Muscle layer of duodenum (tissue), 2 donors: ENCODE data around the gene HAND2.

Experiments
- H3K27ac ChIP-seq: one replicate; pipeline ENCODE4 v1.7.0; 2013; ENCODE audit warnings: mild to moderate bottlenecking, low read length
- H3K27me3 ChIP-seq: one replicate; pipeline ENCODE4 v1.7.0; 2013; ENCODE audit warnings: low read depth, mild to moderate bottlenecking, control low read depth, low read length
- H3K36me3 ChIP-seq, 2 donors: one replicate each; pipeline ENCODE4 v1.7.0; 2013; ENCODE audit warnings: low read length in 2 of 2, control low read depth in 1 of 2, mild to moderate bottlenecking in 1 of 2; ENCODE audit not compliant: insufficient read depth in 2 of 2, control insufficient read depth in 1 of 2
- H3K4me1 ChIP-seq, 2 donors: one replicate each; pipeline ENCODE4 v1.7.0; 2013; ENCODE audit warnings: low read length in 2 of 2, mild to moderate bottlenecking in 2 of 2, control low read depth in 1 of 2, moderate library complexity in 1 of 2; ENCODE audit not compliant: insufficient read depth in 2 of 2, control insufficient read depth in 1 of 2
- H3K4me3 ChIP-seq, 2 donors: one replicate each; pipeline ENCODE4 v1.7.0; 2013; ENCODE audit warnings: low read length in 2 of 2, low read depth in 1 of 2, mild to moderate bottlenecking in 1 of 2
- H3K9me3 ChIP-seq, 2 donors: one replicate each; pipeline ENCODE4 v1.7.0; 2013; ENCODE audit warnings: low read length in 2 of 2, control low read depth in 1 of 2, mild to moderate bottlenecking in 1 of 2; ENCODE audit not compliant: control insufficient read depth in 1 of 2
- donor health status: healthy.

HAND2 gene

DNA sequence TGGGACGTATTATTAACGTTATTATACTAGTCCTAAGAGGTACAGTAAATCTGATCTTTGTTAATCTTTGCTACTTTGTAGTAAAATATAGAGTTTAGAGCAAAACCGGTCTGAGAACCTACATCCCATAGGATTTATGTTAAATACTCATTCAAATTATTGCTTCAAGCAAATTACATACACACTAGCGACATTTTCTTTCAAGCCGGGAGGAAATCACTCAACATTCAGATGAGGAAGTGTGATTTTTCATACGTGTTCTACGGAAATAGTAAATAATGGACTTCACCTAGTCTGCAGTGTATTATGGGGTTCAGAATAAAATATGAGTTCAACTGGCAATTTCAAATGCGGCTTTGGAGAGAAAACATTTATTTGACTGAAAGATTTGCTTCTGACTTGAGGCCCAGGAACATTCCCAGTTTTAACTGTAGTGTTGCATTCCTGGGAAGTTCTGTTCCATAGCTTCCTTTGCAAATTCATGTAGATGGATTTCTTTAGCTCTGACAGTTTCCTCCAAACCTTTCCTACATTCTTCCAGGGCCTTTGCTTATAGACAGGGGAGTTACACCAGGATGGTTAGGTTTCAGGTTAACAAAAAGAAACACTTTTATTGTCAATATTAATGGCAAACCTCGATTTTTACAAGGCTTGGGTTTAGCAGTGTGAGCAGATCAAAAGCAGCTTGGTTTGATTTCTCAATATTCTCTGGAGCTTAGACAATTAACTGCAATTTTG is 5.3 kb upstream of the HAND2 start:
- H3K27me3 ChIP-seq, result peaks cover 42% of the 10 kb centered on the region

DNA sequence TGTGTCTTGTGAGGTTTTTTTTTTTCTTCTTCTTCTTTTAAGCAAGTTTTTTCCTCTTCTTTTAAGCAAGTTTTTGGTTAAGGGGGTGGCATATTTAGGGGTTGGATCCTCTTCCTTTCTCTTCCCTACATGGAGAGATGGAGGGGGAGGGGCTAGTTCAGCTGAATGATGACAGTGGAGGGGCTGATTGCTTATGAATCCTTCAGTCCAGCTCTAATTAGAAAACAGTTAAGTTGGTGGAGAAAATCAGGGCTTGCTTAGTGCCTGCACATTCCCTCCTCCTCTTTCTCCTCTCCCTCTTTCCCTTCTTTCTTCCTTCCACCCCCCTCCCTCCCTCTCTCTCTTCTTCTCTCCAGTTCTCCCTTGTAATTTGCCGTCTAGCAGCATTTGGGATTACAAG is 4.4 kb upstream of the HAND2 start:
- Histone ChIP-seq H3K36me3 (no peaks in the 10 kb centered on the region), H3K9me3 (no peaks in the 10 kb centered on the region), H3K27me3 (peaks cover 43% of the 10 kb centered on the region), H3K4me1 (peaks cover 5 to 18% of the 10 kb centered on the region in 2 donors), H3K4me3 (peak overlapping the region; percentile 30 to 81), H3K27ac (peak overlapping the region; percentile 30)

More for the DNA sequence above, 5.3 kb upstream of the HAND2 start:
- Histone ChIP-seq H3K36me3 (no peaks in the 10 kb centered on the region), H3K4me3 (peak overlapping the region in 1 of 2 donors; percentile 81), H3K4me1 (peaks cover 5 to 20% of the 10 kb centered on the region in 2 donors), H3K9me3 (no peaks in the 10 kb centered on the region), H3K27ac (peak overlapping the region; percentile 7)

GRCh38 chr4:173532725-173533511 is 2.9 kb upstream of the HAND2 start:
- no peaks in the 10 kb centered on the region for H3K9me3 ChIP-seq
- H3K27me3 ChIP-seq, result peaks cover 42% of the 10 kb centered on the region
- H3K4me3 ChIP-seq, result peak overlapping the region; percentile 76 to 81
- peak overlapping the region; percentile 17 for H3K27ac ChIP-seq
- H3K4me1 ChIP-seq, result peaks cover 0 to 5% of the 10 kb centered on the region in 2 donors
- no peaks in the 10 kb centered on the region for H3K36me3 ChIP-seq

- H3K27me3 ChIP-seq, result peaks cover 54% of the 10 kb centered on the region
- peak overlapping the region; percentile 53 for H3K27ac ChIP-seq
- no peaks in the 10 kb centered on the region for H3K9me3 ChIP-seq
- peak overlapping the region; percentile 76 to 81 for H3K4me3 ChIP-seq
- H3K36me3 ChIP-seq, result no peaks in the 10 kb centered on the region
- no peaks in the 10 kb centered on the region for H3K4me1 ChIP-seq
These were observed 1.3 kb upstream of the HAND2 start for GRCh38 chr4:173531086-173531965.

DNA sequence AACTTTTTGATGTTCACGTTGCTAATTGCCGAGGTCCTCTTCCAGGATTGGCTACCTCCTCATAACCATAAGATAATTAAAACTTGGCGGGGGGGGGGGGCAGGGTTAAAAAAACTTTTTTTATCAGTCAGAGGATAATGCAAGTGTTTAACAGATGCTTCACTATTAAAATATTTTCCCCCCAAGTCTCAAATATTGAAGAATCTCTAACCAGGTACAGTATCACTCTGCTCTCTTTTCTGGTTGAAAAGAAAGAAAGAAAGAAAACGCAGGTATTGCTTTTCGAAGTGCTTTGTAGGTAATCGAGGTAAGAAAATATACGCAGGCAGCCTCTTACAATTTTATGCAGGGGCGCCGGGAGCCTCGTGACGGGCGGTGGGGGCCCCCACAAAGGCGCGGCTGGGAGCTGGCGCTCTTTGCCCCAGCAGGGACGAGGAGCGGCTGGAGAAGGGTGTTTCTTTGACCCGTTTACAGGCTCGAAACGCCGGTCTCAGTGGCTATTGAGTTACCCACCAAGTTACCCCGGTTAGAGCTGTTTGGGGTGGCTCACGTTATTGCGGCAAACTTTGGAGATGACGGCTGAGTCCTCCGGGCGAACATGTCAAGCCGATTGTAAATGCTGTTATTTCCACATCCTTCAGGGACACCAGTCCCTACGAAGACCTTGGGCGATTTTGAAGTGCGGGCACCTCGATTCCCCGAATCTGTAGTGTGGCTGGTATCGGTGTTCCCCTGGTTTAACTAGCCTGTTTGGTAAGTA is 477 bp upstream of the HAND2 start:
- H3K36me3 ChIP-seq, result no peaks in the 10 kb centered on the region
- no peaks in the 10 kb centered on the region for H3K9me3 ChIP-seq
- peak overlapping the region; percentile 53 for H3K27ac ChIP-seq
- H3K27me3 ChIP-seq, result peaks cover 60% of the 10 kb centered on the region
- no peaks in the 10 kb centered on the region for H3K4me1 ChIP-seq
- H3K4me3 ChIP-seq, result peak overlapping the region; percentile 76 to 81

GRCh38 chr4:173528378-173529321 is 1.4 kb downstream of the HAND2 start:
- no peaks in the 10 kb centered on the region for H3K36me3 ChIP-seq
- peak overlapping the region; percentile 91 for H3K27ac ChIP-seq
- peaks cover 66% of the 10 kb centered on the region for H3K27me3 ChIP-seq
- H3K4me3 ChIP-seq, result peak overlapping the region; percentile 84 to 93
- peaks cover 0 to 5% of the 10 kb centered on the region in 2 donors for H3K4me1 ChIP-seq
- no peaks in the 10 kb centered on the region for H3K9me3 ChIP-seq

DNA sequence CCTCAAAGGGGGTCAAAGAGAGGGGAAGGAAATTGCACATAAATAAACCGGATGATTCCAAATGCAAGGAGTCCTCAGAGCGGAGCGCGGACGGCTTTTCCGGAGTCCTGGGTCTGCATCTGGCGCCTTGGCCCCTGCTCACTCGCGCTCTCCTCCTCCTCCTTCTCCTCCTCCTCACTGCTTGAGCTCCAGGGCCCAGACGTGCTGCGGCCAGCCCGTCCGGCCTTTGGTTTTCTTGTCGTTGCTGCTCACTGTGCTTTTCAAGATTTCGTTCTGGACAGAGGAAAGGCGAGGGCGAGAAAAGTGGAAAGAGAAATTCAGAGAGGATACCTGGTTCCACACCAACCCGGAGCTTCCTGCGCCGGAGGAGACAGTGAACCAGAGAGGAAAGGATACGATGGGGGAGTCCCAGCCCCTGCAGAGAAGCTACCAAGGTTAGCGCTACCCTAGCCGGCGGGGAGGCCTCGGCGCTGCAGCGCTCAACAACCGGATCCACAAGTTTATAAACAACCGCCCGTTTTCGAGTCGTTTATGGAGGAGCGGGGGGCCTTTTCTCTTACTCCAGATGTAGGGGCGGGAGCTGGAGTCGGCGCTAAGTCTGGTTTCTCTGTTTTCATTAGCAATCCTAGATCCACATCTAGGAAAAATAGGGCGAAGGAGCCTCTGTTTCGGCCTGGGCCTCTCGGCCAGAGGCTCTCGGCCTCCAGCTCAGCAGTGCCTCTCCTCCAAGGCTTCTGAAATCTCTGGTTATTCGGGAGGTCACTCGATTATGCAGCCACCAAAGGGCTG is 2.7 kb downstream of the HAND2 start:
- no peaks in the 10 kb centered on the region for H3K36me3 ChIP-seq
- peaks cover 0 to 5% of the 10 kb centered on the region in 2 donors for H3K4me1 ChIP-seq
- peak overlapping the region; percentile 91 for H3K27ac ChIP-seq
- H3K27me3 ChIP-seq, result peaks cover 73% of the 10 kb centered on the region
- no peaks in the 10 kb centered on the region for H3K9me3 ChIP-seq
- H3K4me3 ChIP-seq, result peak overlapping the region; percentile 84 to 93

DNA sequence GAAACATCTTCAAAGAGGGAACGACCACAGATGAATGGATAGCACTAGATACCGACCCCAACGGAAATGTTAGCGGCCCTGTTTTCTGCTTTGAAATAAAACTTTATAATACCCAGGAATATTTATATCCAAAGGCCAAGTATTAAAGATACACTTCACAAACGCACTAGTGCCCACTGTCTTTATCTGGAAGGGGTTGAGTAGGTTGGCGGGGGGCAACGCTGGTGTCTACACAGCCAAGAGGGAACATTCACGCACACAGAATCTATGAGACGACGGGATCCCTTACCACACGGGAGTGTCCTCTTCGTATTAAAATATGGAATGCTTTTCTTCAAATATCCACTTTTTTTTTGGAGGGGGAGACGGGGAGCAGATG is 3.3 kb downstream of the HAND2 start:
- peaks cover 73% of the 10 kb centered on the region for H3K27me3 ChIP-seq
- H3K36me3 ChIP-seq, result no peaks in the 10 kb centered on the region
- H3K4me3 ChIP-seq, result peak overlapping the region; percentile 84 to 93
- no peaks in the 10 kb centered on the region for H3K9me3 ChIP-seq
- H3K27ac ChIP-seq, result peak overlapping the region; percentile 91
- H3K4me1 ChIP-seq, result peaks cover 0 to 5% of the 10 kb centered on the region in 2 donors

- no peaks in the 10 kb centered on the region for H3K9me3 ChIP-seq
- peaks cover 0 to 10% of the 10 kb centered on the region in 2 donors for H3K4me1 ChIP-seq
- no peaks in the 10 kb centered on the region for H3K36me3 ChIP-seq
- H3K27me3 ChIP-seq, result peaks cover 73% of the 10 kb centered on the region
- peak overlapping the region; percentile 91 for H3K27ac ChIP-seq
- H3K4me3 ChIP-seq, result peak overlapping the region; percentile 84 to 93
These were observed 4.0 kb downstream of the HAND2 start for GRCh38 chr4:173526027-173526482.
